IMR-90 (cell line): ENCODE results near the gene WIPF1. TPM values are rescaled to one million over a fixed set of nuclear protein-coding genes. Genes with fewer than 3 reads are reported as not detected.

Experiments used
- ATAC-seq: fragments of 200-7000 bp; cut with Tn5 transposase; 2 replicates; pipeline ENCODE4 v1.9.1; 2020; ENCODE audit warnings: low read depth, mild to moderate bottlenecking, moderate library complexity
- BruUV-seq: library from RNA; stranded (reverse); fragments of 400-500 nt; replicated peaks from 2 replicates; lab custom pipeline; 2021; lab: Mats Ljungman, UMichigan
- CTCF ChIA-PET: fragments of 300-600 bp; formaldehyde crosslinking; extraction: SDS; loops from one replicate; lab custom pipeline; 2021; ENCODE audit warnings: antibody characterized with exemption; lab: Yijun Ruan, JAX
- POLR2A ChIA-PET: fragments of 300-600 bp; sonication (Branson Sonifier 250); formaldehyde crosslinking; loops from one replicate; lab custom pipeline; 2022; ENCODE audit warnings: antibody characterized with exemption; ENCODE audit not compliant: unreplicated experiment; lab: Charles Lee
- DNase-seq: peaks from one replicate; pipeline ENCODE4 v3.0.0; 2013
- H2AFZ ChIP-seq: replicated peaks from 2 replicates; pipeline ENCODE3; 2013; ENCODE audit warnings: low read length, mild to moderate bottlenecking; ENCODE audit not compliant: poor library complexity
- H2AK5ac ChIP-seq: 2 replicates; pipeline ENCODE4 v1.6.1; 2013; ENCODE audit warnings: low read depth, low read length, inconsistent platforms
- H2AK9ac ChIP-seq: replicated peaks from 2 replicates; pipeline ENCODE3; 2013; ENCODE audit warnings: mild to moderate bottlenecking, low read depth, low read length, moderate library complexity; ENCODE audit not compliant: poor library complexity
- H2BK120ac ChIP-seq: 2 replicates; pipeline ENCODE4 v1.6.1; 2013; ENCODE audit warnings: low read depth, low read length, inconsistent platforms
- H2BK15ac ChIP-seq: 3 replicates; pipeline ENCODE4 v1.6.1; 2013; ENCODE audit warnings: low read depth, low read length, inconsistent platforms
- H2BK20ac ChIP-seq: 2 replicates; pipeline ENCODE4 v1.6.1; 2013; ENCODE audit warnings: low read depth, mild to moderate bottlenecking, inconsistent platforms, low read length, moderate library complexity
- H2BK5ac ChIP-seq: 2 replicates; pipeline ENCODE4 v1.6.1; 2013; ENCODE audit warnings: mild to moderate bottlenecking, low read depth, low read length, inconsistent platforms; ENCODE audit not compliant: poor library complexity, severe bottlenecking
- H3K14ac ChIP-seq: replicated peaks from 2 replicates; pipeline ENCODE4 v1.6.1; 2013; ENCODE audit warnings: low read depth, low read length, inconsistent platforms
- H3K18ac ChIP-seq: 2 replicates; pipeline ENCODE4 v1.6.1; 2013; ENCODE audit warnings: low read depth, low read length, control low read depth
- H3K23ac ChIP-seq: 2 replicates; pipeline ENCODE4 v1.6.1; 2013; ENCODE audit warnings: low read depth, low read length, inconsistent platforms
- H3K27ac ChIP-seq: 2 replicates; pipeline ENCODE4 v1.5.1; 2013; ENCODE audit warnings: mild to moderate bottlenecking, control low read depth, low read length; ENCODE audit not compliant: insufficient read depth
- H3K27me3 ChIP-seq: 2 replicates; pipeline ENCODE4 v1.6.1; 2013; ENCODE audit warnings: low read length; ENCODE audit not compliant: control insufficient read depth, insufficient read depth
- H3K36me3 ChIP-seq: 2 replicates; pipeline ENCODE4 v1.6.1; 2013; ENCODE audit warnings: low read length, mixed read lengths; ENCODE audit not compliant: control insufficient read depth, insufficient read depth
- H3K4ac ChIP-seq: 2 replicates; pipeline ENCODE4 v1.6.1; 2013; ENCODE audit warnings: low read depth, low read length, inconsistent platforms
- H3K4me1 ChIP-seq: 2 replicates; pipeline ENCODE4 v1.6.1; 2013; ENCODE audit warnings: low read length, mixed read lengths; ENCODE audit not compliant: control insufficient read depth, insufficient read depth
- H3K4me2 ChIP-seq: 2 replicates; pipeline ENCODE4 v1.6.1; 2013; ENCODE audit warnings: low read depth, mild to moderate bottlenecking, control low read depth, low read length, moderate library complexity
- H3K4me3 ChIP-seq: 2 replicates; pipeline ENCODE4 v1.5.1; 2013; ENCODE audit warnings: low read depth, mild to moderate bottlenecking, control low read depth, low read length, moderate library complexity; ENCODE audit not compliant: insufficient read depth
- H3K56ac ChIP-seq: 2 replicates; pipeline ENCODE4 v1.6.1; 2013; ENCODE audit warnings: low read length, inconsistent platforms; ENCODE audit not compliant: insufficient read depth; ENCODE audit errors: extremely low read depth
- H3K79me1 ChIP-seq, 2 experiments: 2 replicates each; pipeline ENCODE4 v1.6.1; 2013; ENCODE audit warnings: low read length in 2 of 2, inconsistent platforms in 1 of 2, low read depth in 1 of 2
- H3K9ac ChIP-seq: 2 replicates; pipeline ENCODE4 v1.6.1; 2013; ENCODE audit warnings: low read depth, low read length, control low read depth
- H3K9me1 ChIP-seq: 2 replicates; pipeline ENCODE4 v1.6.1; 2013; ENCODE audit warnings: low read length, inconsistent platforms; ENCODE audit not compliant: insufficient read depth
- H3K9me3 ChIP-seq: 2 replicates; pipeline ENCODE4 v1.6.1; 2013; ENCODE audit warnings: low read length; ENCODE audit not compliant: control insufficient read depth, insufficient read depth
- H4K20me1 ChIP-seq: 2 replicates; pipeline ENCODE4 v1.6.1; 2013; ENCODE audit warnings: low read length, inconsistent platforms; ENCODE audit not compliant: insufficient read depth
- H4K5ac ChIP-seq: 2 replicates; pipeline ENCODE4 v1.6.1; 2013; ENCODE audit warnings: mild to moderate bottlenecking, low read depth, low read length, control low read depth
- H4K8ac ChIP-seq, 2 experiments: 2 replicates each; pipeline ENCODE4 v1.6.1; 2013; ENCODE audit warnings: low read depth in 2 of 2, low read length in 2 of 2, control low read depth in 1 of 2, inconsistent platforms in 1 of 2
- H4K91ac ChIP-seq: 2 replicates; pipeline ENCODE4 v1.6.1; 2013; ENCODE audit warnings: low read depth, low read length, inconsistent platforms; ENCODE audit not compliant: insufficient read depth
- BHLHE40 ChIP-seq: fragments of 150-350 bp; IDR thresholded peaks from 2 replicates; pipeline ENCODE4 v1.6.1; 2016; ENCODE audit warnings: mild to moderate bottlenecking, low read depth, low read length
- CEBPB ChIP-seq: IDR thresholded peaks from 2 replicates; pipeline ENCODE4 v1.6.1; 2012; ENCODE audit warnings: low read depth, low read length, improper control_type of control experiment
- CTCF ChIP-seq: conservative IDR thresholded peaks from 2 replicates; pipeline ENCODE4 v1.5.1; 2012; ENCODE audit warnings: mild to moderate bottlenecking, low read depth, low read length, improper control_type of control experiment
- ELK1 ChIP-seq: fragments of 150-350 bp; IDR thresholded peaks from 2 replicates; pipeline ENCODE4 v1.6.1; 2016; ENCODE audit warnings: low read depth, mild to moderate bottlenecking, low read length, moderate library complexity, borderline replicate concordance
- MAFK ChIP-seq: IDR thresholded peaks from 2 replicates; pipeline ENCODE4 v1.6.1; 2012; ENCODE audit warnings: low read depth, low read length, improper control_type of control experiment
- MAZ ChIP-seq: IDR thresholded peaks from 2 replicates; pipeline ENCODE4 v1.6.1; 2012; ENCODE audit warnings: low read depth, mild to moderate bottlenecking, low read length, improper control_type of control experiment, moderate library complexity, borderline replicate concordance
- MXI1 ChIP-seq: IDR thresholded peaks from 2 replicates; pipeline ENCODE4 v1.6.1; 2012; ENCODE audit warnings: low read depth, mild to moderate bottlenecking, low read length, moderate library complexity, borderline replicate concordance
- NFE2L2 ChIP-seq: fragments of 150-350 bp; IDR thresholded peaks from 2 replicates; pipeline ENCODE4 v1.6.1; 2016; ENCODE audit warnings: low read depth, mild to moderate bottlenecking, low read length
- POLR2A ChIP-seq: IDR thresholded peaks from 2 replicates; pipeline ENCODE4 v1.6.1; 2012; ENCODE audit warnings: mild to moderate bottlenecking, low read depth, low read length
- RAD21 ChIP-seq: IDR thresholded peaks from 2 replicates; pipeline ENCODE4 v1.6.1; 2012; ENCODE audit warnings: low read length, improper control_type of control experiment
- RCOR1 ChIP-seq: IDR thresholded peaks from 2 replicates; pipeline ENCODE4 v1.6.1; 2012; ENCODE audit warnings: mild to moderate bottlenecking, low read length, improper control_type of control experiment; ENCODE audit not compliant: insufficient replicate concordance
- RFX5 ChIP-seq: IDR thresholded peaks from 2 replicates; pipeline ENCODE4 v1.8.0; 2012; ENCODE audit warnings: low read depth, mild to moderate bottlenecking, low read length, moderate library complexity
- SMC3 ChIP-seq: fragments of 150-350 bp; IDR thresholded peaks from 2 replicates; pipeline ENCODE4 v1.6.1; 2016; ENCODE audit warnings: low read depth, mild to moderate bottlenecking, antibody characterized with exemption, low read length, moderate library complexity
- USF2 ChIP-seq: fragments of 150-350 bp; IDR thresholded peaks from 2 replicates; pipeline ENCODE4 v1.6.1; 2017; ENCODE audit warnings: mild to moderate bottlenecking, antibody characterized with exemption, low read length, low read depth
- WGBS, 2 experiments: methylation state at CpG; one replicate each; pipeline versions ENCODE4 v1.1.5 to v1.1.7; 2013; ENCODE audit warnings: missing lambda C conversion rate in 2 of 2; ENCODE audit not compliant: insufficient read length in 1 of 2; ENCODE audit errors: extremely low coverage in 2 of 2; 5-methylcytosine and 5-hydroxymethylcytosine counted together
- dilution Hi-C: fragments of 300-500 bp; cut with HindIII; formaldehyde crosslinking; loops from one replicate; pipeline ENCODE4 v1.14.3; 2018; ENCODE audit warnings: low sequenced_read_pairs; ENCODE audit not compliant: unreplicated experiment
- in situ Hi-C: fragments of 300-500 bp; cut with MboI; formaldehyde crosslinking; loops from 3 replicates; pipeline ENCODE4 v1.14.3; 2019; ENCODE audit warnings: low sequenced_read_pairs, inconsistent platforms, mixed read lengths
- intact Hi-C: fragments of 100-400 bp; cut with micrococcal nuclease; formaldehyde crosslinking; loops from 2 replicates; pipeline ENCODE4 v1.10.0; 2022
- polyA plus RNA-seq, 3 experiments: library from polyadenylated mRNA; depleted of rRNA; stranded (reverse); fragments of >200 nt; gene quantifications; 2 replicates each; pipeline ENCODE4 v1.2.3, GENCODE V29; 2012; ENCODE audit warnings: low replicate concordance in 1 of 3
- total RNA-seq: library from RNA; depleted of rRNA; stranded (reverse); fragments of >200 nt; gene quantifications from 2 replicates; pipeline ENCODE4 v1.2.3, GENCODE V29; 2012

The WIPF1 gene
- total and polyA plus RNA-seq, 2 of the 4 experiments (the other 2 are of a cell fraction), result 2.7 to 13.5 TPM

DNA sequence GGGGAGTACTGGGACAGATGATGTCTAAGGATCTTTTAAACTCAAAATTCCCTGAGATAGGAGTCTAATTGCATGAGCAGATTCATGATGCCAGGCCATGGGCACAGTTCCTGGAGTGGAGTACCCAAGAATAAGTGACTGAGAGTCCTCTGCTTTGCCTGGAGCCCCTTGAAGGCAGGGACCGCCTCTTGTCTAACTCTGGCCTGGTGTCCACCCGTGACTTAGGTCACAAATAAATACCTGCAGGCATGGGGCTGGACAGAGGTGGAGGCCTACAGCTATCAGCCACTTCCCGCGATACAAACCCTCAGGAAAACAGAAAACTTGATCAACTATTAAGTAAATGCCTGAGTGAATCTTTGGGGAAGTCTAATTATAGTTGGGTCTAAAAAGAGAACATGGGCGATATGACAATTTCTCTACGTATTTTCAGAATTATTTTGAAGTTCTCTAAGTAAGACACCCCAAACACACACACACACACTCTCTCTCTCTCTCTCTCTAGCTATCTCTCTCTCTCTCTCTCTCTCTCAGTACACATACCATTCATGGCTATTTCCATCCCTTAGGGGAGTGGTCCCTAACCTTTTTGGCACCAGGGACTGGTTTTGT is 1.8 kb upstream of the WIPF1 start:
- in situ Hi-C loops, result no loop called here
- no peaks in the 10 kb centered on the region for H3K9me3 ChIP-seq
- BruUV-seq, result no TSS peak

More for the DNA sequence above, 1.8 kb upstream of the WIPF1 start:
- TF ChIP-seq RFX5 (no peak), MAFK (no peak), SMC3 (no peak), POLR2A (no peak), RAD21 (no peak), MXI1 (no peak), BHLHE40 (no peak), CTCF (no peak), RCOR1 (no peak), NFE2L2 (no peak), CEBPB (no peak), MAZ (no peak), USF2 (no peak), ELK1 (no peak)
- H3K4me1 ChIP-seq, result peaks cover 5% of the 10 kb centered on the region
- no peaks in the 10 kb centered on the region for H4K20me1 ChIP-seq
- H2BK20ac ChIP-seq, result no peak overlapping the region
- H3K9ac ChIP-seq, result no peak overlapping the region
- dilution Hi-C loops, result no loop called here
- no peak overlapping the region for H4K91ac ChIP-seq
- no peak overlapping the region for H2BK120ac ChIP-seq
- no peak overlapping the region for H3K4me2 ChIP-seq
- DNase-seq, result no peak
- no peak overlapping the region for H2BK5ac ChIP-seq
- H3K18ac ChIP-seq, result no peak overlapping the region
- H2BK15ac ChIP-seq, result no peak overlapping the region
- H3K36me3 ChIP-seq, result no peaks in the 10 kb centered on the region
- peaks cover 10 to 13% of the 10 kb centered on the region in 2 experiments for H3K79me1 ChIP-seq
- no peak for ATAC-seq
- no peak overlapping the region for H3K56ac ChIP-seq
- intact Hi-C loops, result loop anchor here (10.0 kb wide), 1 partner anchor 395 kb away; no protein-coding TSS in a partner anchor
- POLR2A ChIA-PET, result no interaction called here
- H4K5ac ChIP-seq, result no peak overlapping the region
- H3K27me3 ChIP-seq, result no peaks in the 10 kb centered on the region
- no peak overlapping the region for H3K4me3 ChIP-seq
- no peak overlapping the region for H3K23ac ChIP-seq
- peaks cover 6% of the 10 kb centered on the region; the same call in 1 of the 2 replicates for H3K9me1 ChIP-seq
- no peak overlapping the region for H3K14ac ChIP-seq
- H3K4ac ChIP-seq, result no peak overlapping the region
- no peak overlapping the region for H2AK5ac ChIP-seq
- CTCF ChIA-PET, result no interaction called here
- no peak overlapping the region for H3K27ac ChIP-seq
- no peak overlapping the region for H2AK9ac ChIP-seq
- no CpG with 5 or more reads among the region's 6 CpGs for WGBS, 2 experiments
- H4K8ac ChIP-seq, result no peak overlapping the region
- H2AFZ ChIP-seq, result no peak overlapping the region
